Psoas muscle (tissue), 8 donors: ENCODE data around the gene TMEM185A. TPM values are rescaled to one million over a fixed set of nuclear protein-coding genes. Genes with fewer than 3 reads are reported as not detected.
"Not testable (repeated sequence)": the region's sequence is repeated elsewhere in the genome, so short reads cannot be mapped to it uniquely, and the experiment has no call there.

Experiments used
- ATAC-seq, 4 donors: fragments of 200-7000 bp; cut with Tn5 transposase; one replicate each; pipeline ENCODE4 v1.9.1; 2020; ENCODE audit warnings: moderate library complexity in 3 of 4, mild to moderate bottlenecking in 2 of 4
- DNase-seq, 2 donors: peaks; one replicate each; pipeline ENCODE4 v3.0.0-alpha.2; 2020
- H3K27ac ChIP-seq: fragments of 200-600 bp; one replicate; pipeline ENCODE4 v1.8.0; 2022
- H3K27me3 ChIP-seq, 3 donors: fragments of 200-600 bp in 1 of 3; one replicate each; pipeline versions ENCODE4 v1.6.1 to v1.8.0; 2013 to 2022; ENCODE audit warnings: low read length in 2 of 3, mild to moderate bottlenecking in 2 of 3, moderate library complexity in 1 of 3; ENCODE audit not compliant: insufficient read depth in 3 of 3
- H3K36me3 ChIP-seq, 2 donors: fragments of 200-600 bp in 1 of 2; one replicate each; pipeline versions ENCODE4 v1.6.1 to v1.8.0; 2013 to 2022; ENCODE audit warnings: low read depth in 1 of 2, mild to moderate bottlenecking in 1 of 2, moderate library complexity in 1 of 2; ENCODE audit not compliant: insufficient read depth in 1 of 2
- H3K4me1 ChIP-seq: fragments of 200-600 bp; one replicate; pipeline ENCODE4 v1.8.0; 2022
- H3K4me3 ChIP-seq: fragments of 200-600 bp; one replicate; pipeline ENCODE4 v1.8.0; 2022; ENCODE audit warnings: mild to moderate bottlenecking
- H3K9me3 ChIP-seq: fragments of 200-600 bp; one replicate; pipeline ENCODE4 v1.8.0; 2022
- CTCF ChIP-seq: fragments of 200-600 bp; IDR thresholded peaks from one replicate; pipeline ENCODE4 v1.8.0; 2022; ENCODE audit warnings: antibody characterized with exemption
- WGBS, 3 donors: extraction: QIAGEN DNeasy Blood & Tissue Kit; methylation state at CpG; one replicate each; pipeline versions ENCODE4 v1.1.6 to v1.1.7; 2013; 5-methylcytosine and 5-hydroxymethylcytosine counted together
- intact Hi-C, 2 donors: fragments of 100-400 bp; cut with DNase I; formaldehyde crosslinking; loops; one replicate each; pipeline versions ENCODE4 v1.11.0 to v1.14.2; 2022
- polyA plus RNA-seq, 3 donors: library from polyadenylated mRNA; stranded (reverse); fragments of 200-250 nt; gene quantifications; one replicate each; pipeline ENCODE4 v1.2.3, GENCODE V29; 2013
- total RNA-seq, 4 donors: library from RNA; stranded (reverse); fragmentation: NEBNext Ultra II Directional in 2 of 4; extraction: Animal tissue kit (Norgen Biotek cat#: 25700) in 2 of 4; gene quantifications; one replicate each; pipeline versions ENCODE4 v1.2.1 to v1.2.4, GENCODE V29; 2021 to 2023
- donor health status: healthy with polysubstance abuse.
- donor health status: DM: no; HTN: no; CAD: no; lungs with moderate emphysema.
- donor health status: Bipolar disorder and iron deficiency.
- donor health status: healthy.
- donor health status: DM: yes; HTN: yes; CAD: no.
- donor health status: DM: no; HTN: no; CAD: no.
- donor health status: DM: no; HTN: no; CAD: no.
- donor health status: DM: yes; HTN: yes; CAD: no.

Gene TMEM185A
- total and polyA plus RNA-seq, 7 donors = 6.3 to 17.5 (median 9.5) TPM

GRCh38 chrX:149618871-149619270, 12.7 kb downstream of the TMEM185A start:
- intact Hi-C loops = no loop called here
- Histone ChIP-seq H3K27ac (no peak overlapping the region), H3K27me3 (no peaks in the 10 kb centered on the region), H3K36me3 (no peaks in the 10 kb centered on the region), H3K4me3 (no peak overlapping the region), H3K4me1 (peaks cover 7% of the 10 kb centered on the region), H3K9me3 (no peaks in the 10 kb centered on the region)
- ATAC-seq (no peak), DNase-seq (no peak)
- no peak for TF ChIP-seq CTCF
- WGBS, 3 donors = 64 to 90% (median 87%) methylated on average over 3 of the region's 3 CpGs

- intact Hi-C loops = no loop called here
- DNase-seq = no peak
- no peak for TF ChIP-seq CTCF
Observed at GRCh38 chrX:149611623-149612175, 19.9 kb downstream of the TMEM185A start.

GRCh38 chrX:149610511-149610910, 21.1 kb downstream of the TMEM185A start:
- Histone ChIP-seq H3K36me3 (peaks cover 0 to 7% of the 10 kb centered on the region in 2 donors), H3K27ac (no peak overlapping the region)
- WGBS, 3 donors = 62 to 89% (median 87%) methylated on average over 5 of the region's 5 CpGs

More at GRCh38 chrX:149611623-149612175, 19.9 kb downstream of the TMEM185A start:
- Histone ChIP-seq H3K27me3 (no peaks in the 10 kb centered on the region), H3K27ac (no peak overlapping the region), H3K36me3 (peaks cover 0 to 7% of the 10 kb centered on the region in 2 donors), H3K9me3 (no peaks in the 10 kb centered on the region), H3K4me3 (no peak overlapping the region), H3K4me1 (no peaks in the 10 kb centered on the region)
- ATAC-seq = no peak
- 67 to 77% (median 70%) methylated on average over 1 of the region's 1 CpG for WGBS, 3 donors

DNA sequence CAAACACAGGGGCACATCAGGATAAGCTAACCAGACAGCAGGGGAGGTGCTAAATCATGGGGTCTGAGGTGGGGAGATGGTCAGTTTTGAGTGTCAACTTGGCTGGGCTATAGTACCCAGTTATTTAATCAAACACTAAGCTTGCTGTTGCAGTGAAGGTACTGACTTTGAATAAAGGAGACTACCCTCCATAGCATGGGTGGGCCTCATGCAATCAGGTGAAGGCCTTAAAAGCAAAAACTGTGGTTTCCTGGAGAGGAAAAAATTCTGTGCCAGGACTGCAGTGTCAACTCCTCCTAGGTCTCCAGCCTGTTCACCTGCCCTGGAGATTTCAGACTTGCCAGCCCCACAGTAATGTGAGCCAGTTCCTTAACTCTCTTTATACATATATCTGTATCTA, 23.9 kb downstream of the TMEM185A start:
- no peak for TF ChIP-seq CTCF

More at GRCh38 chrX:149610511-149610910, 21.1 kb downstream of the TMEM185A start:
- no peak for TF ChIP-seq CTCF
- Histone ChIP-seq H3K4me1 (no peaks in the 10 kb centered on the region), H3K9me3 (no peaks in the 10 kb centered on the region), H3K27me3 (no peaks in the 10 kb centered on the region), H3K4me3 (no peak overlapping the region)
- intact Hi-C loops = no loop called here
- ATAC-seq (no peak), DNase-seq (no peak)

GRCh38 chrX:149605248-149605885, 26.2 kb downstream of the TMEM185A start:
- DNase-seq, ATAC-seq, H3K4me1 ChIP-seq, H3K27me3 ChIP-seq, H3K9me3 ChIP-seq, H3K27ac ChIP-seq, intact Hi-C loops, H3K36me3 ChIP-seq, H3K4me3 ChIP-seq: not testable (repeated sequence)
- WGBS, 3 donors = 70 to 89% (median 79%) methylated on average over 7 of the region's 7 CpGs

More for the DNA sequence above, 23.9 kb downstream of the TMEM185A start:
- DNase-seq (no peak), ATAC-seq (no peak)
- Histone ChIP-seq H3K27me3 (no peaks in the 10 kb centered on the region), H3K4me1 (no peaks in the 10 kb centered on the region), H3K27ac (no peak overlapping the region), H3K36me3 (peaks cover 0 to 9% of the 10 kb centered on the region in 2 donors), H3K4me3 (no peak overlapping the region), H3K9me3 (no peaks in the 10 kb centered on the region)
- intact Hi-C loops = no loop called here

DNA sequence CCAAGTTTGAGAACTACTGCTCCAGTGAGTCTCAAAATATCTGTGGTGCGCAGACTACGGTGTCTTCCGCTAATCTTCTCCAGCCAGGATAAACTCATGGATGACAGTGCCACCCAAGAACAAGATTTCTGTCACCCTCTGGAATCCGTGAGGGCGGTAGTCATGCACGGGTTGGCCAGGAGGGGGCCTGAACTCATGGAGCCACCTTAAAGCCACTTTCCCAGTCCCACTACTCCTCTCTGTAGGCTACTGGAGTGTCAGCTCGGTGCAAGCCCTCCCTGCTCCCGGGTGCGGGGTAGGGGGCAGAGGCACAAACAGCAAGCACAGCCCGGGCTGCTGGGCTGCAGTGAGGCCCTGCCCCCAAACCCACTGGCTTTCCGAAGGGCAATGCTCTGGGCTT, 33.0 kb downstream of the TMEM185A start:
- ATAC-seq, H3K27me3 ChIP-seq, H3K9me3 ChIP-seq, intact Hi-C loops, H3K36me3 ChIP-seq, H3K4me1 ChIP-seq, DNase-seq, H3K4me3 ChIP-seq, H3K27ac ChIP-seq: not testable (repeated sequence)
- 32 to 35% (median 33%) methylated on average over 2 to 3 of the region's 11 CpGs for WGBS, 3 donors

DNA sequence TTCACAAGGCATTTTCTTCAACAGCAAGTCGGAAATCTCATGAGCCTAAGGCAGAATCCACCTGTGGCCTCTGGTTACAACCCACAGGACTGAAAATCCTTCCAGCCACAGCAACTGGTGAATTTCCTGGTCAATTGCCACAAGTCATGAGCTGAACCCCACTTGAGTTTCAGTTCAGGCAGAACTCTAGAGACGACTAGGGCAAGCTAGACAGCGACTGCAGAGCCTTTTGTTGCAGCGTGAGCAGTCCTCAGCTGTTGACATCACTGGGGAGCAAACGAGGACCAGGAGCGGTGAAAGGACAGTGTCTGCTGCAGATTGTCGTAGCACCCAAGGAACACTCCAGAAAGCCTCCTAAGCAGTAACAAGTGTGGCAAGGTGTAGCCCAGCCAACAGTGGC, 35.6 kb downstream of the TMEM185A start:
- DNase-seq, intact Hi-C loops, H3K9me3 ChIP-seq, H3K36me3 ChIP-seq, H3K4me1 ChIP-seq, H3K27ac ChIP-seq, H3K4me3 ChIP-seq, H3K27me3 ChIP-seq, ATAC-seq: not testable (repeated sequence)
- no CpG with 5 or more reads among the region's 7 CpGs for WGBS, 3 donors

DNA sequence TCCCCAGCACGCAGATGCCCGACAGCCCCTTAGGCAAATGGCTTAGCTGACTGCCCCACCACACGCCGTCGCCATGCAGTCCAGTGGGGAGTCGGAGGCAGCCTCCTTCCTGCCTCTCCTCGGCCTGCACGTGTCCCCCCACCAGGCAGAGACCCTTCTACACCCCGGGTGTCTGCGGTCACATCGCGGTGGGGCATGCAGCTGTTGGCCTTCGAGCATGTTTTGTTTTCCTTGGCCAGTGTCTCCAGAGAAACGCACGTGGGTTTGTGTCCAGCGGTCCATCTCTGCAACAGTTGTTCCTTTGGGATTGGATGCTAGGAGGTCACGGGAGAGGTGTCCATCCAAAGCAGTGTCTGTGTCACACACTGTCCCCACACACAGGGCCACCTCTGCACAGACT, 36.4 kb downstream of the TMEM185A start, which contains the start of gene HSFX2:
Gene HSFX2 (minus strand): TSS at position 101 of the 400 bp plus-strand sequence. CDS start 614 bp downstream, outside the sequence.
- H3K27ac ChIP-seq, H3K27me3 ChIP-seq, intact Hi-C loops, H3K9me3 ChIP-seq, H3K4me3 ChIP-seq, DNase-seq, ATAC-seq, H3K36me3 ChIP-seq, H3K4me1 ChIP-seq: not testable (repeated sequence)
- WGBS, 3 donors = no CpG with 5 or more reads among the region's 17 CpGs
